HepG2 (cell line): ENCODE results near the gene CAVIN1. TPM values are rescaled to one million over a fixed set of nuclear protein-coding genes. Genes with fewer than 3 reads are reported as not detected.
A peak's percentile ranks its signal among the peaks of the same experiment; 100 is the strongest.

Experiments
- ARNTL ChIP-seq: sonication (generic); formaldehyde crosslinking; IDR thresholded peaks from 2 replicates; pipeline ENCODE4 v1.4.0; 2020; ENCODE audit warnings: mild to moderate bottlenecking, missing genetic modification reagents
- BRF2 ChIP-seq: sonication (generic); formaldehyde crosslinking; IDR thresholded peaks from 2 replicates; pipeline ENCODE4 v1.8.1; 2022; ENCODE audit warnings: mild to moderate bottlenecking, missing genetic modification reagents
- ELK4 ChIP-seq: sonication (generic); formaldehyde crosslinking; IDR thresholded peaks from 2 replicates; pipeline ENCODE4 v1.9.0; 2021; ENCODE audit warnings: missing genetic modification reagents, borderline replicate concordance
- FOXA1 ChIP-seq, 2 experiments: fragments of 450-650 bp in 1 of 2; sonication (generic) in 1 of 2; formaldehyde crosslinking in 1 of 2; IDR thresholded peaks; 2 replicates each; pipeline versions ENCODE4 v1.4.0 to v1.6.1; 2016 to 2020; ENCODE audit warnings: missing genetic modification reagents in 1 of 2
- HNRNPLL ChIP-seq: fragments of 200-400 bp; formaldehyde crosslinking; IDR thresholded peaks from 2 replicates; pipeline ENCODE4 v1.6.1; 2017; ENCODE audit warnings: mild to moderate bottlenecking, low read depth, low read length; ENCODE audit not compliant: poor library complexity, severe bottlenecking
- KAT8 ChIP-seq: IDR thresholded peaks from 2 replicates; pipeline ENCODE4 v1.6.1; 2016; ENCODE audit warnings: missing genetic modification reagents, missing compliant biosample characterization
- MAX ChIP-seq: IDR thresholded peaks from 2 replicates; pipeline ENCODE4 v1.6.1; 2012; ENCODE audit warnings: inconsistent platforms
- NFKBIZ ChIP-seq: IDR thresholded peaks from 2 replicates; pipeline ENCODE4 v1.6.1; 2018; ENCODE audit warnings: missing genetic modification reagents, missing compliant biosample characterization
- RFX1 ChIP-seq: fragments of 450-650 bp; IDR thresholded peaks from 2 replicates; pipeline ENCODE4 v1.6.1; 2017
- ZNF382 ChIP-seq: sonication (generic); formaldehyde crosslinking; IDR thresholded peaks from 2 replicates; pipeline ENCODE4 v1.5.0; 2020; ENCODE audit warnings: missing genetic modification reagents, mild to moderate bottlenecking, borderline replicate concordance
- ZNF383 ChIP-seq: sonication (generic); formaldehyde crosslinking; IDR thresholded peaks from 2 replicates; pipeline ENCODE4 v1.4.0; 2020; ENCODE audit warnings: missing genetic modification reagents, mild to moderate bottlenecking, borderline replicate concordance
- ZNF574 ChIP-seq: sonication (generic); formaldehyde crosslinking; IDR thresholded peaks from 2 replicates; pipeline ENCODE4 v1.4.0; 2020; ENCODE audit warnings: missing genetic modification reagents
- ZSCAN30 ChIP-seq: sonication (generic); formaldehyde crosslinking; IDR thresholded peaks from 2 replicates; pipeline ENCODE4 v1.5.0; 2020; ENCODE audit warnings: mild to moderate bottlenecking, missing genetic modification reagents
- polyA plus RNA-seq, 8 experiments: library from polyadenylated mRNA; depleted of rRNA in 3 of 8; stranded (reverse) in 7 of 8; unstranded in 1 of 8; fragments of >200 nt; fragmentation: Illumina TruSeq in 4 of 8; extraction: Trizol in 4 of 8; gene quantifications; 2 replicates each; pipeline versions ENCODE4 v1.2.1 to v1.2.3, GENCODE V29; 2011 to 2016; ENCODE audit warnings: low read depth in 4 of 8, missing spikeins in 1 of 8, mixed read lengths in 1 of 8; ENCODE audit not compliant: insufficient read depth in 1 of 8
- total RNA-seq, 5 experiments: library from RNA; depleted of rRNA; stranded (reverse); fragments of >200 nt; fragmentation: Illumina TruSeq; extraction: Trizol; gene quantifications; 2 replicates each; pipeline ENCODE4 v1.2.3, GENCODE V29; 2016; ENCODE audit warnings: low read depth in 1 of 5

Gene CAVIN1
- total and polyA plus RNA-seq, 2 of the 13 experiments (the other 11 are each of a cell fraction or from before 2014, with no cell fraction given), result 15.9 to 25.5 TPM

- no peak for TF ChIP-seq BRF2 (CRISPR knock-in tag)
- no peak for TF ChIP-seq ZNF382 (CRISPR knock-in tag)
- TF ChIP-seq ZSCAN30, result no peak
- TF ChIP-seq KAT8 (CRISPR knock-in tag), result 0 out of 2 replicates have a peak, but pooled peaks have one; percentile 36
- no peak for TF ChIP-seq ARNTL (CRISPR knock-in tag)
- no peak for TF ChIP-seq FOXA1 (IDR thresholded peaks at IDR 0.05)
- peak; percentile 41; the same call in 1 of the 2 replicates for TF ChIP-seq FOXA1 (CRISPR knock-in tag; IDR thresholded peaks at IDR 0.05)
- no peak for TF ChIP-seq HNRNPLL
- peak; percentile 60 for TF ChIP-seq MAX
- no peak for TF ChIP-seq ZNF383
- TF ChIP-seq NFKBIZ (CRISPR knock-in tag), result no peak
- TF ChIP-seq ELK4 (CRISPR knock-in tag), result no peak
- no peak for TF ChIP-seq RFX1
- TF ChIP-seq ZNF574 (CRISPR knock-in tag), result peak; percentile 34; the same call in 1 of the 2 replicates
- TF ChIP-seq, all 625 proteins: peak for 100
These were observed 36.0 kb downstream of the CAVIN1 start (continued) for GRCh38 chr17:42386777-42387657.
